Measurements from ENCODE around the gene UBN2.
A peak's percentile ranks its signal among the peaks of the same experiment; 100 is the strongest.

UBN2 gene

DNA sequence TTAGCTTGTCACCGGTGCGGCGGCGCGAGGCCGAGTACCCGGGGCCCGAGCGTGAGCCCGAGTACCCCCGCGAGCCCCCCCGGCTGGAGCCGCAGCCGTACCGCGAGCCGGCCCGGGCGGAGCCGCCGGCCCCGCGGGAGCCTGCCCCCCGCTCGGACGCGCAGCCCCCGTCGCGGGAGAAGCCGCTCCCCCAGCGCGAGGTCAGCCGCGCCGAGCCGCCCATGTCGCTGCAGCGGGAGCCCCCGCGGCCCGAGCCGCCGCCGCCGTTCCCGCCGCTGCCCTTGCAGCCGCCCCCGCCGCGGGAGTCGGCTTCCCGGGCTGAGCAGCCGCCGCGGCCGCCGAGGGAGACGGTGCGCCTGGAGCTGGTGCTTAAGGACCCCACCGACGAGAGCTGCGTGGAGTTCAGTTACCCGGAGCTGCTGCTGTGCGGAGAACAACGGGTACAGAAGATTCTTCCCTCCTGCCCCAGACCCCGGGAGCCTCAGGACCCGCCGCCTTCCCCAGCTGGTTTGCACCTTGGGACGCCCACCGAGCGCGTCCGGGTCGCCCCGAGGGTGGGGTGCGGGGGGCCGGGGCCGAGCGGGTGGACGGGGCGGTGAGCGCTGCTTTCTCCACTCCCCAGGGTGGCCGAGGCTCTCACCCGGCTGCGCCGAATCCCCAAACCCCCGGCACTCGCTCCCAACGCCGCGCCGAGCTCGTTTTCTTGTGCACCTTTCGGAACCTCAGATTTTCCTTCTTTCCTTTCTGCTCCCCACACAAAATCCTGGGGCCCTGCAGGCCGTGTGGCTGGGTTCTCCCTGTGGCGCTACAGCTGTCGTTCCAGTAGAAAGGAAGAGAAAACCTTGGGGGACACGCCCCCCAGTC lies 708 bp downstream of the UBN2 start:
- peak; percentile 51 for DNase-seq (ENCODE audit: low read depth, low spot score)

GRCh38 chr7:139232377-139232717 lies 1.3 kb downstream of the UBN2 start:
- DNase-seq (ENCODE audit: low read depth, low spot score) = no peak

GRCh38 chr7:139232904-139233303 lies 1.9 kb downstream of the UBN2 start:
- peak; percentile 26 for DNase-seq (ENCODE audit: low read depth, low spot score)

DNA sequence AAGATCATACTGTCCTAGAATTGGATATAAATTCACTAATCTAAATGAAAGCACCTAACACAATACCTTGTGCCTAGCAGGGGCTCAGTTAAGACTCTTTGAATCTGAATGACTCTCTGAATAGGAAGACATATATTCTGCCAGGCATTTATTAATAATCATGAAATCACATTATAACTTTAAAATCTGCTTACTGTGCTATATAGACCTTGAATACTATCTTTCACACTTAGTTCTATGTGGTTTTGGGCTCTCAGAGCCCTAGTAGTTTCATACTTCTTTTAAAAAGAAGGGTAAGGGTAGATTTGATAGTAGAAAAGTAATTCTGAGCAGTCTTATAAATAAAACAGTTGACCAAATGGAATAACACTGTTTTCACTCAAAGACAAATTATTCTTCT lies 10.2 kb downstream of the UBN2 start:
- DNase-seq (ENCODE audit: low read depth, low spot score) = no peak

GRCh38 chr7:139242741-139243281 lies 11.8 kb downstream of the UBN2 start:
- peak; percentile 41 for DNase-seq (ENCODE audit: low read depth, low spot score)

DNA sequence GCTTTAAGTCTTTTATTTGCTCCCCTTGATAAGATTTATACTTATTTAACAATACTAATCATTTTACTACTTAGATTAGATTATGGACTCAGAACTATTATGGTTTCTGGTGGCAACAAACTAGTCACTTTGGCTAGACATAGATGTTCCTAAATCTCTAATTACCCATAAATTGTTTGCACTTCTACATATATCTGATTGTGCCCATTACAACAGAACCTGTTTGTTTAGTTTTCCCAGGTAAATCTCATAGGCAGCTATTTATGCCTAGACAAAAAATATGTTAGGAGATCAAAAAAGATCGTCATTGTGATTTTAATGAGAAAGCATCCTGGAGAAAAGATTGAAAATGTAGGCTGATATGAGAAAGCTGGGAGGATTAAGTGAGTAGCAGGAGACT lies 14.4 kb downstream of the UBN2 start:
- DNase-seq (ENCODE audit: low read depth, low spot score) = no peak

- no peak for DNase-seq (ENCODE audit: low read depth, low spot score)
These were observed 15.5 kb downstream of the UBN2 start for GRCh38 chr7:139246494-139246893.

GRCh38 chr7:139246905-139247304 lies 15.9 kb downstream of the UBN2 start:
- peak; percentile 5 for DNase-seq (ENCODE audit: low read depth, low spot score)

- no peak for DNase-seq (ENCODE audit: low read depth, low spot score)
These were observed 18.3 kb downstream of the UBN2 start for GRCh38 chr7:139249179-139249810.

- DNase-seq (ENCODE audit: low read depth, low spot score) = peak; percentile 7
These were observed 21.4 kb downstream of the UBN2 start for GRCh38 chr7:139252451-139252850.

GRCh38 chr7:139254281-139254680 lies 23.2 kb downstream of the UBN2 start:
- no peak for DNase-seq (ENCODE audit: low read depth, low spot score)

- no peak for DNase-seq (ENCODE audit: low read depth, low spot score)
These were observed 23.7 kb downstream of the UBN2 start for GRCh38 chr7:139254728-139255127.

- no peak for DNase-seq (ENCODE audit: low read depth, low spot score)
These were observed 24.3 kb downstream of the UBN2 start for GRCh38 chr7:139255290-139255689.

GRCh38 chr7:139259142-139259541 lies 28.1 kb downstream of the UBN2 start:
- DNase-seq (ENCODE audit: low read depth, low spot score) = no peak

DNA sequence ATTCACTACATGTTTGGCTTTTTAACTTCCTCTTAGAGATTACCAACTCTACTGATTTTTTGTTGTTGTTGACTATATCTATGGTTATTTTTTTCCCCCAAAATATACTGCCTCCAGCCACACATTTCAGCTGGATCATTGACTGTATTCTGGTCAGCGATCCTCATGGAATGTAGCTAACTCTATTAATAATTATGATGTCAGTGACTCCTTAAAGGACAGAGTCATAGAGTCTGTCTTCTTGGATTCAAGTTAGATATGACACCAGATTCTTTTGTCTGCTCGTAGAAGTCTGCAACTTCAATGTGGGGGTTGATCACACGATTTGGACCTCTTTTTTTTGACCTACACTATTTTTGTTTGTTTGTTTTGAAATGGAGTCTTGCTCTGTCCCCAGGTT lies 33.2 kb downstream of the UBN2 start:
- DNase-seq (ENCODE audit: low read depth, low spot score) = no peak

DNA sequence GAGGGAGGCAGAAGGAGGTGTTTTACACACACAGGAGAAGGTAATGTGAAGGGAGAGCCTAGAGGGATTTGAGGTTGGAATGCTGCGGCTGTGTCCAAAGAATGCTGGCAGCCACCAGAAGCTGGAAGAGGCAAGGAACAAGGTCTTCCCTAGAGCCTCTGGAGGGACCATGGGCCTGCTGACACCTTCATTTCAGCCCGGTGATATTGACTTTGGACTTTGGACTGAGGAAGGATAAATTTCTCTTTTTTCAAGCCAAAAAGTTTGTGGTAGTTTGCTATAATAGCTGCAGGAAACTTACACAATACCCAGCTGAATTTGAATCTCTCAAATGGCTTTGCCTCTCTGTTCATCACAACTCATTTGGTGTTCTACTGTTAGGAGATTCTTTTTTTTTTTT lies 34.6 kb downstream of the UBN2 start:
- DNase-seq (ENCODE audit: low read depth, low spot score) = no peak

- no peak for DNase-seq (ENCODE audit: low read depth, low spot score)
These were observed 40.9 kb downstream of the UBN2 start for GRCh38 chr7:139271718-139272628.

DNA sequence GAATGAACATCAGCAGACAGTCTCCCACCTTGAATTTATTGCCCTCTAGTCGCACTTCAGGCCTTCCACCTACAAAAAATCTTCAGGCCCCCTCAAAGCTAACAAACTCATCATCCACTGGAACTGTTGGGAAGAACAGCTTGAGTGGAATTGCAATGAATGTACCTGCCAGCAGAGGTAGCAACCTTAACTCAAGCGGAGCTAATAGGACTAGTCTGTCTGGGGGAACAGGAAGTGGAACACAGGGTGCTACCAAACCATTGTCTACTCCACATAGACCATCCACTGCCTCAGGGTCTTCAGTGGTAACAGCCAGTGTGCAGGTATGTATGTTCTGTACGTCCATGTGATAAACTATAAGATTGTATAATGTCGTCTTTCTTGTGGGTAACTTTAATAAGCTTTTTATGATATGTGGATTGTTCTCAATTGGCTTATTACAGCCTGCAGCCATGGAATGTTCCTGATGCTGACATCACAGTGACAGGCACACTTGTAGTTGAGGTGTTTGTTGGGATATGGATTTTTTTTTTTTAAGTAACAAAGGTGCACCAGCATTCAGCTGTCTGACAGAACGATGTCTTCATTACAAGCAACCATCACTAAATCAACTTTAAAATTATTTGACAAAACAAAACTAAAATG lies 53.3 kb downstream of the UBN2 start:
- DNase-seq (ENCODE audit: low read depth, low spot score) = no peak

DNA sequence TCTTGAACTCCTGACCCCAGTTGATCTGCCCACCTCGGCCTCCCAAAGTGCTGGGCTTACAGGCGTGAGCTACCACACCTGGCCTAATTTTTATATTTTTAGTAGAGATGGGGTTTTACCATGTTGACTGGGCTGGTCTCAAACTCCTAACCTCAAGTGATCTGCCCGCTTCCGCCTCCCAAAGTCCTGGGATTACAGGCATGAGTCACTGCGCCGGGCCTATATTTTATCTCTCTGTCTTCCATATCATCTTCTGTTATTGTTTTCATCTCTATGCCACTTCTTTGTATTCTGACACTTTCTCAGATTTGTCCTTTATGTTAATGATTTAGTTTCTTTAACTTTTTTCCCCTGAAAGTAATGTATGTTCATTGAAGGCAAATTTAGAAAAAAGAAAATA lies 55.1 kb downstream of the UBN2 start:
- DNase-seq (ENCODE audit: low read depth, low spot score) = no peak

DNA sequence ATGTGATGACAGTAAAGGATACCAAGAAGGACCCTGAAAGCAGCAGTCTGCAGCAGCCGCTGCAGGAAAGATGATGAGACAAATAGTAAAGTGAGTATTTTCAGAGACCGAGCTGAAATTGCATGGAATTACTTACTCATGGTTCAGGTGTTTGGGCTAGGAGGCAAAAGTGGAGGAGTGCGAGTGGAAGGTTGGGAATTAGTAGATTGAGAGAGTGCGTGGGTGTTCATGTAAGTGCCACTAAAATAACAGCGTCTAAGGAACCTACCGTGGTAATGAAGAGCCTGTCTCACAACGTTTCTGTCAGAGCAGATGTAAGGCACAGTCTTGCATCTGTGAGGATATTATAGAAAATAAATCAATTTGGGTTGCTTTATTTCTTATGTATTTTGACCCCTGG lies 61.8 kb downstream of the UBN2 start:
- no peak for DNase-seq (ENCODE audit: low read depth, low spot score)

DNA sequence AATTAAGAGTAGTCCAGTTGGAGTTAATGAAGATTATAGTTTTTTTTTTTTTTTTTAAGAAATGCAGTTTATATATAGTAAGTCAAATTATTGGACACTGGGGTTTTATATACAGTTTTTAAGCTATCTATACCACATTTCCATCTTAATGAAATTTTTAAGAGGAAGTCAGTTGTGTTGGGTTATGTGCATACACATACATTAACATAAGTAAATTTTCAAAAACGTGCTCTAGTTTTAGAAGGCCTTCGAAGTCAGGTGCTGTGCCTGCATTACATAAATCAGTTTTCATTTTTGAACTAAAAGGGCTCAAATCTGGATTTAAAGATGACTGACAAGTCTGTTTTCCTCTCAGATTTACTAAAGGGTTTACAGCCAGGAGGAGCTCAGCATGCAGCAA lies 62.5 kb downstream of the UBN2 start:
- no peak for DNase-seq (ENCODE audit: low read depth, low spot score)

DNA sequence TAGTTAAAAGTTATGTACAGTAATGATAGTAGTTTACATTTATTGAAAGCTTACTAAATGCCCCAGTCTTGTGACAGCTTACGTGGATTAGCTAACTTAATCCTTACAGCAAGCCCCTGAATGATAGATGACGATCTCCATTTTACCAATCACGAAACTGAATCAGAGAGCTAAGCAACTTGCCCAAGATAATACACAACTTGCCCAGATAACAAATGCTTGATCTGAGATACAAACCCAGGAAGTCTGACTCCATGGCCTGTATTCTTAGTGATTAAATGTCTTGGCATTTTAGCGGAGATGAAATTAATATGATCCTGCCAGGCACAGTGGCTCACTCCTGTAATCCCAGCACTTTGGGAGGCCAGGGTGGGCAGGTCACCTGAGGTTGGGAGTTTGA lies 63.2 kb downstream of the UBN2 start:
- DNase-seq (ENCODE audit: low read depth, low spot score) = no peak
